GM19099 (cell line): Measurements from ENCODE around the gene ENO4.

Experiments
- POLR2A ChIP-seq: IDR thresholded peaks from 3 replicates; pipeline ENCODE4 v1.6.1; 2011; ENCODE audit warnings: low read depth; ENCODE audit not compliant: insufficient read length; ENCODE audit errors: extremely low read depth

ENO4 gene

GRCh38 chr10:116850058-116850611, 836 bp downstream of the ENO4 start:
- no peak for TF ChIP-seq POLR2A

- TF ChIP-seq POLR2A = no peak
Measured at GRCh38 chr10:116852246-116852645, 2.9 kb downstream of the ENO4 start.

GRCh38 chr10:116853287-116853686, 4.0 kb downstream of the ENO4 start:
- no peak for TF ChIP-seq POLR2A

DNA sequence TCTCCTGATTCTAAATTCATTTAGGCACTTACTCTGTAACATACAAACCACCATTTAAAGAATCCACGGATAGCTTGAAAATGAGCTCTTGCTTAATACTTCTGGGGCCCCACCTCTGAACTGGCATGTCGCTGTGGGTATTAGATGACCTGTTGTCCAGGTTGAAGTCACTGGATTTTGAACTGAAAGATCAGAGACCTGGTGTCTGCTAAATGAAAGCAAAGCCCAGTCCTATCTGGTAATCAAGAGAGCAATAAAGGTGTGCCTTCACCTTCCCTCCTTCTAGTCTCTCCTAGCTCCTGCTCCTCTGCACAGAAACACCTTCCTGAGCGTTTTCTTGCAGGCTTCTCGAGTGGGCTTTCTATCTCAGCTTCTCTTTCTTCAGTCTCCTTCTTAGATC, 4.4 kb downstream of the ENO4 start:
- TF ChIP-seq POLR2A = no peak

DNA sequence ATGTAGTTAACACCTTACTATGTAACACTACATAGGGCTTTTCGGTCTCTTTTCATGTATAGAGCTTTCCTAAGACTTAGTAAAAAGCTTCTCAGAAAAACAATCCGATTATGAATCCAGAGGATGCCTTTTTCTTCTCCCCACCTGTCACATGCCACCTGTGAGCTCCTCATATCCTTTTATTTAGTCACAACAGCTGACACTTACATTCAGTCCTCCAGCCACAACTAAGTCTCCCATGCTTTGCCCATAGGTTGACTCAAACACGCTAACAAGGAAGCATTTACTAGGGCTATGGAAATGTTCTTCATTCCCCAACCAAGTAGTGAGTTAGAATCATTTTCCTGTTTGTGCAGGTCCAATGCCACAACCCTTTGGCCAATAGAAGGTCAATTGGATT, 7.9 kb downstream of the ENO4 start:
- no peak for TF ChIP-seq POLR2A

GRCh38 chr10:116861796-116862195, 12.5 kb downstream of the ENO4 start:
- no peak for TF ChIP-seq POLR2A

- TF ChIP-seq POLR2A = no peak
Measured at GRCh38 chr10:116864436-116864835, 15.1 kb downstream of the ENO4 start.

DNA sequence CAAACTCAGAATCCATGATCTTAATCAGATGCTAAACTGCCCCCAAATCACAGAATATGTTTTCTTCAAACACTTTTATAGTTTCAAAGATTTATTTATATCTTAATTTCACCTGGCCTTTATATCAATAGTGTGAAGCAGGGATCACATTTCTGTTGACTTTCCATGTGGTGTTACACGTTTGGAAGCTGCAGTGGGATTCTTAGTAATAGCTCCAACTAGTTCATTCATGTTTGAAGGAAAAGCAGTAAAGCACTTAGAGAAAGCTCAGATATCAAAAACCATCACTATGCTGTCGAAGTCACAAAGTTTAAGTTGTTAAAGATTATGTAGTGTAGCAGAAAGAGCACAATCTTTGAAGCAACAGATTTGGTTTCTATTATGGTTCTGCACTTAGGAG, 16.8 kb downstream of the ENO4 start:
- no peak for TF ChIP-seq POLR2A

- no peak for TF ChIP-seq POLR2A
Measured at GRCh38 chr10:116866987-116867595, 17.8 kb downstream of the ENO4 start.

- TF ChIP-seq POLR2A = no peak
Measured at GRCh38 chr10:116868198-116868676, 18.9 kb downstream of the ENO4 start.

DNA sequence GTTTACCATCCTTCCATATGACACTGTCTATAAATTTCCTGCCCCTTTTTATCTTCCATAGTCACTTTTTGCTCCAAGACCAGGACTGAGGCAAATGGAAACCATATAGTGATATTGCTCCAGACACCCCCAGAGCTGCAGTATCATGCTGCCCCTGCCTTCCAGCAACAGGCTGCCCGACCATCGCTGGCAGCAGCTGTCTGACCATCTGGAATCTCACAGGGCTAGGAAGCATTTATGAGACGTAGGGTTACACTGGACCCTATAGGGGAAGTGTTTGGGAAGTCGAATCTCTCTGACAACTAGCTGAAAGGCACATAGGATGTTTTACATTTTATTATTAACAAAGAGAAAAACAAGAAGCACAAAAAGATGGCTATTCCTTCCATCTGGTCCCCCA, 19.4 kb downstream of the ENO4 start:
- TF ChIP-seq POLR2A = no peak

- TF ChIP-seq POLR2A = no peak
Measured at GRCh38 chr10:116870949-116871348, 21.6 kb downstream of the ENO4 start.

DNA sequence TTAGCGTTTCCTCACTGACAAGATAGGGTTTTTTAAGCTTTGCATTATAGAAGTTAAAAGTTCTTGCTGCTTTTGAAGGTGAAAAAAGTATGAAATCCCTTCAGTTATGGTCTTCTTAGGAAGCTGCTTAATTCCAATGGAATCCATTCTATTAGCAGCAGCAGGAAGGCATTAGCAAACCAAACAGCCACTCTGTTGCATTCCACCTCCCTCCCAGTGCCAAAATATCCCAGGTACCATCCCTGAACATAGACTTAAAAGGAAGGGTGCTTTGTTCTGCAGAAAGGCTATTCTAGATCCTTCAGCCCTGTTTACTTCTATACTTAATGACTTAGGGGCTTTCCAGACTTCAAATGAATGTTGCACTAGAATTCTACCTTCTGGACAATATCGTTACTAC, 23.8 kb downstream of the ENO4 start:
- TF ChIP-seq POLR2A = no peak

- TF ChIP-seq POLR2A = no peak
Measured at GRCh38 chr10:116875897-116876296, 26.6 kb downstream of the ENO4 start.

DNA sequence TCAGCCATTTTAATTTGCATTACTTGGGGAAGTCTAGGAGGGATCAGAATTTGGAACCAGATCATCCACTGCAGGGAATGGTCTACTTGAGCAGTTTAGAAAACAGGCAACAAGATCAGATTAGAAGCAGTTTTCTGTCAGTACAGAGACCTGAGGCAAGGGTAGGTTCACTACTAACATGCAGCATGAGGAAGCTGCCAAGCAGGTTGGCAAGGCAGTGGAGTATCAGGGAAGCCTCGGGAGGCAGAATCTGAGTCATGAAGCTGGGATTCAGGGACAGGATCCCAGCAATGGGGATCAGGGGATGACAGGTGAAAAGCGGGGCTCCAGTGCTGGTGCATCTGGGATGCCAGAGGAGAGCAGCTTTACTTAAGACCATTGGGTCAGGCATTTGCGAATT, 28.1 kb downstream of the ENO4 start:
- no peak for TF ChIP-seq POLR2A

DNA sequence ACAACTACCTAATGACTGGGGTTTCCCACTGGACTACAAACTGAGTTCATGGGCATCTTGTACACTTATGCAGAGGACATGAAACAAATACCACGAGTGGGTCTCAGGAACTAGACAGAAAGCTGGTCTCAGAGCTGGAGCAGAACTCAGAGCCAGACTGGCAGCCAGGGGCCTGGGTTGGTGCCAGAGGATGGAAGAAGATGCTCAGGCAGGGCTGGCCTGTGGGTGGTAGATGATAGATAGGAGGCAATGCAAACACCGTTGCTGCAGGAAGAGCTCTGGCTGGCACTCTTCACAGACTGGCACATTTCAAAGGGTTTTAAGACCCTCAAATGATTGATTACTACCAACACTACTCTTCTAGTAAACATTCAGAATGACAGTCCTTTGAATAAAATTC, 28.8 kb downstream of the ENO4 start:
- no peak for TF ChIP-seq POLR2A

DNA sequence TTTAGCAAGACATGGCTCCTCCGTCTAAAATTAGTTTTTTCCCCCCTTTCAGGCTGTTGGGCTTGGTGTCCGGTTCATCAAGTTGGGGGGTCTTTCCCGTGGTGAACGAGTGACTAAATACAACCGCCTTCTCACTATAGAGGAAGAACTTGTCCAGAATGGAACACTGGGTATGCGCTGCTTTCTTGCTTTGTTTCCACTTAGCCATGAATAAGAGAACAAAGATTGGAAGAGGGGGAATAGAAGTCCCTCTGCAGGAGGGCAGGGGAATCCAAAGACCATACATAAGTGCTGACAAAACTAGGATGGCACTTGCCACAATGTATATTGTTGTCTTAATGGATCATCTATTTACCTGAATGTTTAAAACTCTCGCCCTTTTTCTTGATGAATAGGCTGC, 30.5 kb downstream of the ENO4 start:
- no peak for TF ChIP-seq POLR2A
